GM06990 (cell line): ENCODE measurements around the gene FBXW5.

Source experiments
- DNase-seq: peaks from one replicate; pipeline ENCODE4 v3.0.0-alpha.2; 2011; ENCODE audit not compliant: insufficient read length; ENCODE audit errors: extremely low read depth
- H3K27me3 ChIP-seq: replicated peaks from 2 replicates; pipeline ENCODE4 v1.6.0; 2011; ENCODE audit warnings: low read length; ENCODE audit not compliant: control insufficient read depth, insufficient read depth
- H3K36me3 ChIP-seq: 2 replicates; pipeline ENCODE4 v1.5.1; 2011; ENCODE audit warnings: low read length; ENCODE audit not compliant: control insufficient read depth, insufficient read depth
- H3K4me3 ChIP-seq: replicated peaks from 2 replicates; pipeline ENCODE4 v1.5.1; 2011; ENCODE audit warnings: low read depth, mild to moderate bottlenecking, control low read depth, low read length
- CTCF ChIP-seq: IDR thresholded peaks from 2 replicates; pipeline ENCODE4 v1.5.1; 2011; ENCODE audit warnings: low read length, control low read depth, mild to moderate bottlenecking, inconsistent platforms; ENCODE audit not compliant: insufficient read depth, poor library complexity, severe bottlenecking

FBXW5 gene

GRCh38 chr9:136928591-136928990, 15.9 kb downstream of the FBXW5 start:
- TF ChIP-seq CTCF, result no peak
- Histone ChIP-seq H3K4me3 (no peak overlapping the region), H3K36me3 (peaks cover 30% of the 10 kb centered on the region), H3K27me3 (no peaks in the 10 kb centered on the region)
- DNase-seq, result no peak

- TF ChIP-seq CTCF, result no peak
- H3K4me3 ChIP-seq, result no peak overlapping the region
- H3K27me3 ChIP-seq, result no peaks in the 10 kb centered on the region
- peaks cover 32% of the 10 kb centered on the region for H3K36me3 ChIP-seq
- no peak for DNase-seq
Observed at GRCh38 chr9:136927343-136928271, 16.9 kb downstream of the FBXW5 start.

GRCh38 chr9:136926749-136927148, 17.8 kb downstream of the FBXW5 start:
- no peak for DNase-seq
- Histone ChIP-seq H3K4me3 (no peak overlapping the region), H3K36me3 (peaks cover 32% of the 10 kb centered on the region), H3K27me3 (no peaks in the 10 kb centered on the region)
- TF ChIP-seq CTCF, result no peak

- TF ChIP-seq CTCF, result peak; percentile 25
- DNase-seq, result no peak
- no peak overlapping the region for H3K4me3 ChIP-seq
- no peaks in the 10 kb centered on the region for H3K27me3 ChIP-seq
- peaks cover 33% of the 10 kb centered on the region for H3K36me3 ChIP-seq
Observed at GRCh38 chr9:136926154-136926704, 18.3 kb downstream of the FBXW5 start.

- no peak for DNase-seq
- H3K4me3 ChIP-seq, result no peak overlapping the region
- H3K27me3 ChIP-seq, result no peaks in the 10 kb centered on the region
- TF ChIP-seq CTCF, result peak; percentile 8
- peaks cover 39% of the 10 kb centered on the region for H3K36me3 ChIP-seq
Observed at GRCh38 chr9:136925414-136926153, 19.0 kb downstream of the FBXW5 start.
